GM12878 (cell line): Measurements from ENCODE around the gene PARM1. TPM values are rescaled to one million over a fixed set of nuclear protein-coding genes. Genes with fewer than 3 reads are reported as not detected.

Experiments
- ATAC-seq: fragments of 200-7000 bp; cut with Tn5 transposase; 3 replicates; pipeline ENCODE4 v1.9.1; 2020; ENCODE audit warnings: mild to moderate bottlenecking, moderate library complexity
- BruUV-seq: library from RNA; stranded (reverse); fragments of 400-500 nt; replicated peaks from 2 replicates; lab custom pipeline; 2021; lab: Mats Ljungman, UMichigan
- CTCF ChIA-PET: fragments of 300-600 bp; sonication (Branson Sonifier 250); formaldehyde crosslinking; extraction: SDS; loops from one replicate; lab custom pipeline; 2021; ENCODE audit warnings: inconsistent platforms; lab: Yijun Ruan, JAX
- POLR2A ChIA-PET: fragments of 350-600 bp; formaldehyde crosslinking; extraction: SDS; loops from one replicate; lab custom pipeline; 2021; ENCODE audit warnings: inconsistent platforms; lab: Charles Lee
- RAD21 ChIA-PET: fragments of 300-600 bp; sonication (Branson Sonifier 250); formaldehyde crosslinking; loops from one replicate; lab custom pipeline; 2023; ENCODE audit warnings: antibody characterized with exemption; ENCODE audit not compliant: unreplicated experiment; lab: Charles Lee
- SMC1A ChIA-PET: fragments of 300-600 bp; sonication (Branson Sonifier 250); formaldehyde crosslinking; loops from one replicate; lab custom pipeline; 2023; ENCODE audit not compliant: unreplicated experiment, uncharacterized antibody; lab: Charles Lee
- DNase-seq: peaks from one replicate; pipeline ENCODE4 v3.0.0-alpha.2; 2011; ENCODE audit warnings: low read depth, low spot score
- FAIRE-seq: peaks from 3 replicates; lab custom pipeline; 2011; peaks lifted over from hg19 to GRCh38; lab: Jason Lieb, UNC
- H2AFZ ChIP-seq: 2 replicates; pipeline ENCODE4 v1.6.0; 2011; ENCODE audit warnings: low read depth, low read length, control low read depth; ENCODE audit not compliant: control insufficient read depth
- H3K27ac ChIP-seq: 2 replicates; pipeline ENCODE4 v1.5.1; 2011; ENCODE audit warnings: control low read depth; ENCODE audit not compliant: control insufficient read depth, insufficient read depth
- H3K27me3 ChIP-seq, 2 experiments: replicated peaks in 1 of 2; 2 replicates each; pipeline versions ENCODE4 v1.6.0 to v1.6.1; 2011; ENCODE audit warnings: low read length in 1 of 2; ENCODE audit not compliant: control insufficient read depth in 2 of 2, insufficient read depth in 2 of 2
- H3K36me3 ChIP-seq, 2 experiments: 2 replicates each; pipeline ENCODE4 v1.5.1; 2011; ENCODE audit warnings: low read length in 1 of 2; ENCODE audit not compliant: control insufficient read depth in 2 of 2, insufficient read depth in 2 of 2
- H3K4me1 ChIP-seq: 2 replicates; pipeline ENCODE4 v1.6.1; 2011; ENCODE audit warnings: mild to moderate bottlenecking, low read length, moderate library complexity, mixed read lengths; ENCODE audit not compliant: control insufficient read depth, insufficient read depth
- H3K4me2 ChIP-seq: 2 replicates; pipeline ENCODE4 v1.6.0; 2011; ENCODE audit warnings: control low read depth; ENCODE audit not compliant: control insufficient read depth, insufficient read depth
- H3K4me3 ChIP-seq: fragments of 200-600 bp; sonication (generic); 2 replicates; pipeline ENCODE4 v1.5.1; 2016
- H3K79me2 ChIP-seq: 2 replicates; pipeline ENCODE4 v1.6.0; 2011; ENCODE audit warnings: low read length; ENCODE audit not compliant: control insufficient read depth, insufficient read depth
- H3K9ac ChIP-seq: 2 replicates; pipeline ENCODE4 v1.8.0; 2011; ENCODE audit warnings: low read length, control low read depth, mixed read lengths; ENCODE audit not compliant: control insufficient read depth, insufficient read depth
- H3K9me3 ChIP-seq: replicated peaks from 3 replicates; pipeline ENCODE4 v1.5.1; 2011; ENCODE audit warnings: mild to moderate bottlenecking, low read length; ENCODE audit not compliant: control insufficient read depth, insufficient read depth
- H4K20me1 ChIP-seq: 2 replicates; pipeline ENCODE4 v1.6.0; 2011; ENCODE audit not compliant: control insufficient read depth, insufficient read depth
- ATF7 ChIP-seq: fragments of 450-650 bp; IDR thresholded peaks from 2 replicates; pipeline ENCODE4 v1.6.1; 2016; ENCODE audit warnings: low read depth, mild to moderate bottlenecking
- EZH2 ChIP-seq: IDR thresholded peaks from 2 replicates; pipeline ENCODE4 v1.6.1; 2012; ENCODE audit warnings: low read depth, mild to moderate bottlenecking, control low read depth, inconsistent platforms, low read length, borderline replicate concordance; ENCODE audit not compliant: control insufficient read depth
- FOXM1 ChIP-seq: IDR thresholded peaks from 2 replicates; pipeline ENCODE4 v1.6.1; 2012; ENCODE audit warnings: low read depth, mild to moderate bottlenecking, inconsistent platforms, low read length, moderate library complexity
- PML ChIP-seq: IDR thresholded peaks from 2 replicates; pipeline ENCODE4 v1.6.1; 2012; ENCODE audit warnings: low read length, inconsistent platforms
- SKIL ChIP-seq: fragments of 450-650 bp; IDR thresholded peaks from 2 replicates; pipeline ENCODE4 v1.6.1; 2017; ENCODE audit warnings: mild to moderate bottlenecking, low read depth, inconsistent platforms; ENCODE audit not compliant: poor library complexity, severe bottlenecking
- WGBS: methylation state at CpG from one replicate; pipeline ENCODE4 v1.1.6; 2016; ENCODE audit warnings: low lambda C conversion rate; ENCODE audit not compliant: insufficient replicate concordance, insufficient coverage; ENCODE audit errors: missing lambda C conversion rate; 5-methylcytosine and 5-hydroxymethylcytosine counted together
- in situ Hi-C: fragments of 300-500 bp; cut with MboI; formaldehyde crosslinking; loops from 9 replicates; pipeline ENCODE4 v1.14.3; 2018; ENCODE audit warnings: mixed read lengths
- intact Hi-C: fragments of 100-400 bp; cut with micrococcal nuclease; formaldehyde crosslinking; loops from one replicate; pipeline ENCODE4 v1.14.2; 2022; ENCODE audit not compliant: unreplicated experiment
- polyA plus RNA-seq, 11 experiments: library from polyadenylated mRNA; depleted of rRNA in 4 of 11; unstranded in 6 of 11; stranded (reverse) in 5 of 11; fragments of >200 nt; fragmentation: Nextera tagmentation in 4 of 11; fragmentation: Illumina TruSeq in 1 of 11; extraction: Ambion mirVana in 4 of 11; extraction: Trizol in 1 of 11; gene quantifications; 1 replicate in 1 of 11; 2 replicates in 10 of 11; pipeline versions ENCODE4 v1.2.1 to v1.2.3, GENCODE V29; 2011 to 2016; ENCODE audit warnings: inconsistent platforms in 2 of 11, missing spikeins in 2 of 11, low read depth in 1 of 11
- total RNA-seq, 4 experiments: library from RNA; depleted of rRNA in 3 of 4; stranded (reverse); fragments of >200 nt in 3 of 4; fragmentation: Illumina TruSeq in 1 of 4; extraction: Trizol in 1 of 4; gene quantifications; 2 replicates each; pipeline versions ENCODE4 v1.2.1 to v1.2.3, GENCODE V29; 2013 to 2021

The PARM1 gene
- total and polyA plus RNA-seq, 10 of the 15 experiments (the other 5 are each of a cell fraction or from before 2014, with no cell fraction given), result 13.9 to 56.2 (median 41.3) TPM

GRCh38 chr4:75005727-75006126, 72.8 kb downstream of the PARM1 start (continued):
- TF ChIP-seq SKIL (no peak), EZH2 (no peak)

- Histone ChIP-seq H3K4me1 (peaks cover 10% of the 10 kb centered on the region; the same call in 1 of the 2 replicates), H3K4me2 (no peak overlapping the region), H3K79me2 (no peaks in the 10 kb centered on the region), H3K4me3 (no peak overlapping the region), H2AFZ (no peak overlapping the region)
- ChIA-PET CTCF (interaction anchor here (0.8 to 1.5 kb wide), 2 partner anchors 38 to 133 kb away, joined by 3 to 4 read pairs; no protein-coding TSS in a partner anchor), RAD21 (no interaction called here)
- DNase-seq, result no peak
- no TSS peak for BruUV-seq
- TF ChIP-seq FOXM1, result no peak
- no peak for TF ChIP-seq ATF7
- TF ChIP-seq PML, result no peak
- TF ChIP-seq, all 136 proteins: peak for 0
- Histone ChIP-seq H3K9ac (no peak overlapping the region), H3K27ac (no peak overlapping the region), H3K36me3 (peaks cover 0 to 1% of the 10 kb centered on the region in 2 experiments; a peak in 1 of 4 replicates), H3K9me3 (peaks cover 6% of the 10 kb centered on the region; the same call in 2 of the 3 replicates), H3K27me3 (no peaks in the 10 kb centered on the region), H4K20me1 (no peaks in the 10 kb centered on the region)
- SMC1A ChIA-PET, result interaction anchor here (1.0 to 1.2 kb wide), 5 partner anchors 9 to 73 kb away, joined by 3 to 5 read pairs (median 3); no protein-coding TSS in a partner anchor
- FAIRE-seq (no peak), ATAC-seq (no peak)
- in situ Hi-C loops (no loop called here), intact Hi-C loops (no loop called here)
- 92% methylated on average over 3 of the region's 3 CpGs for WGBS
- POLR2A ChIA-PET, result no interaction called here
Measured at GRCh38 chr4:75007891-75008290, 75.0 kb downstream of the PARM1 start.
